Mesenchymal stem cell (in vitro differentiated cells and primary cell): Measurements from ENCODE around the gene MAPK13.
A peak's percentile ranks its signal among the peaks of the same experiment; 100 is the strongest.
"Not testable (repeated sequence)": the region's sequence is repeated elsewhere in the genome, so short reads cannot be mapped to it uniquely, and the experiment has no call there.

ENCODE experiments used
- DNase-seq: peaks from one replicate; pipeline ENCODE4 v3.0.0-alpha.2; 2013
- H2AFZ ChIP-seq: one replicate; pipeline ENCODE4 v1.6.1; 2013; ENCODE audit warnings: low read depth, mild to moderate bottlenecking, control low read depth, inconsistent platforms, low read length, moderate library complexity
- H2AK5ac ChIP-seq: 2 replicates; pipeline ENCODE4 v1.6.1; 2013; ENCODE audit warnings: low read length, moderate library complexity, mild to moderate bottlenecking, inconsistent platforms; ENCODE audit not compliant: severe bottlenecking
- H2BK120ac ChIP-seq: one replicate; pipeline ENCODE4 v1.6.1; 2013; ENCODE audit warnings: low read depth, mild to moderate bottlenecking, inconsistent platforms, low read length, moderate library complexity
- H2BK12ac ChIP-seq, 2 experiments: one replicate each; pipeline ENCODE4 v1.6.1; 2013; ENCODE audit warnings: inconsistent platforms in 2 of 2, low read length in 2 of 2, mild to moderate bottlenecking in 2 of 2, moderate library complexity in 2 of 2, control low read depth in 1 of 2
- H2BK15ac ChIP-seq: one replicate; pipeline ENCODE4 v1.6.1; 2013; ENCODE audit warnings: mild to moderate bottlenecking, low read depth, inconsistent platforms; ENCODE audit not compliant: poor library complexity, severe bottlenecking
- H2BK5ac ChIP-seq: 2 replicates; pipeline ENCODE4 v1.6.1; 2013; ENCODE audit warnings: low read depth, mild to moderate bottlenecking, low read length, control low read depth, inconsistent platforms; ENCODE audit not compliant: poor library complexity, severe bottlenecking
- H3K14ac ChIP-seq, 2 experiments: one replicate each; pipeline ENCODE4 v1.6.1; 2013; ENCODE audit warnings: inconsistent platforms in 2 of 2, low read length in 2 of 2, control low read depth in 1 of 2, mild to moderate bottlenecking in 1 of 2, moderate library complexity in 1 of 2
- H3K18ac ChIP-seq, 2 experiments: one replicate each; pipeline ENCODE4 v1.6.1; 2013; ENCODE audit warnings: inconsistent platforms in 2 of 2, low read length in 2 of 2, control low read depth in 1 of 2, low read depth in 1 of 2, mild to moderate bottlenecking in 1 of 2
- H3K23ac ChIP-seq, 2 experiments: one replicate each; pipeline ENCODE4 v1.6.1; 2013; ENCODE audit warnings: inconsistent platforms in 2 of 2, low read length in 2 of 2, mild to moderate bottlenecking in 2 of 2, moderate library complexity in 2 of 2, control low read depth in 1 of 2
- H3K27ac ChIP-seq: 2 replicates; pipeline ENCODE4 v1.5.1; 2013; ENCODE audit warnings: mild to moderate bottlenecking, moderate library complexity, low read length, control low read depth, inconsistent platforms; ENCODE audit not compliant: poor library complexity, severe bottlenecking
- H3K27me3 ChIP-seq, 2 experiments: 2 replicates each; pipeline versions ENCODE4 v1.6.1 to v1.7.0; 2013; ENCODE audit warnings: low read length in 2 of 2, mild to moderate bottlenecking in 2 of 2, moderate library complexity in 2 of 2, control low read depth in 1 of 2, inconsistent platforms in 1 of 2; ENCODE audit not compliant: control insufficient read depth in 1 of 2, insufficient read depth in 1 of 2
- H3K36me3 ChIP-seq, 2 experiments: 2 replicates each; pipeline versions ENCODE4 v1.6.1 to v1.7.0; 2013; ENCODE audit warnings: low read length in 2 of 2, control low read depth in 1 of 2, inconsistent platforms in 1 of 2, low read depth in 1 of 2, mild to moderate bottlenecking in 1 of 2; ENCODE audit not compliant: insufficient read depth in 2 of 2, control insufficient read depth in 1 of 2
- H3K4ac ChIP-seq, 2 experiments: one replicate each; pipeline ENCODE4 v1.6.1; 2013; ENCODE audit warnings: inconsistent platforms in 2 of 2, low read length in 2 of 2, mild to moderate bottlenecking in 2 of 2, moderate library complexity in 2 of 2, control low read depth in 1 of 2, low read depth in 1 of 2
- H3K4me1 ChIP-seq: 2 replicates; pipeline ENCODE4 v1.6.1; 2013; ENCODE audit warnings: low read depth, low read length, control low read depth; ENCODE audit not compliant: control insufficient read depth, insufficient read depth
- H3K4me2 ChIP-seq: 2 replicates; pipeline ENCODE4 v1.6.1; 2013; ENCODE audit warnings: low read length, mild to moderate bottlenecking, inconsistent platforms; ENCODE audit not compliant: poor library complexity, severe bottlenecking
- H3K4me3 ChIP-seq, 2 experiments: 2 replicates each; pipeline versions ENCODE4 v1.5.1 to v1.7.0; 2013; ENCODE audit warnings: low read length in 2 of 2, mild to moderate bottlenecking in 2 of 2, control low read depth in 1 of 2, low read depth in 1 of 2; ENCODE audit not compliant: insufficient read depth in 1 of 2
- H3K79me1 ChIP-seq: replicated peaks from 2 replicates; pipeline ENCODE4 v1.6.1; 2013; ENCODE audit warnings: mild to moderate bottlenecking, control low read depth, low read length, inconsistent platforms; ENCODE audit not compliant: poor library complexity, severe bottlenecking
- H3K9ac ChIP-seq: 2 replicates; pipeline ENCODE4 v1.7.0; 2013; ENCODE audit warnings: mild to moderate bottlenecking, low read length, moderate library complexity
- H3K9me3 ChIP-seq: 2 replicates; pipeline ENCODE4 v1.7.0; 2013; ENCODE audit warnings: mild to moderate bottlenecking, low read length; ENCODE audit not compliant: control insufficient read depth
- H4K8ac ChIP-seq: one replicate; pipeline ENCODE4 v1.6.1; 2013; ENCODE audit warnings: inconsistent platforms, mild to moderate bottlenecking, low read length, moderate library complexity
- H4K91ac ChIP-seq: one replicate; pipeline ENCODE4 v1.6.1; 2013; ENCODE audit warnings: mild to moderate bottlenecking, low read length, inconsistent platforms
- WGBS: methylation state at CpG from one replicate; pipeline ENCODE4 v1.1.7; 2013; ENCODE audit warnings: mixed read lengths; 5-methylcytosine and 5-hydroxymethylcytosine counted together

Gene MAPK13

DNA sequence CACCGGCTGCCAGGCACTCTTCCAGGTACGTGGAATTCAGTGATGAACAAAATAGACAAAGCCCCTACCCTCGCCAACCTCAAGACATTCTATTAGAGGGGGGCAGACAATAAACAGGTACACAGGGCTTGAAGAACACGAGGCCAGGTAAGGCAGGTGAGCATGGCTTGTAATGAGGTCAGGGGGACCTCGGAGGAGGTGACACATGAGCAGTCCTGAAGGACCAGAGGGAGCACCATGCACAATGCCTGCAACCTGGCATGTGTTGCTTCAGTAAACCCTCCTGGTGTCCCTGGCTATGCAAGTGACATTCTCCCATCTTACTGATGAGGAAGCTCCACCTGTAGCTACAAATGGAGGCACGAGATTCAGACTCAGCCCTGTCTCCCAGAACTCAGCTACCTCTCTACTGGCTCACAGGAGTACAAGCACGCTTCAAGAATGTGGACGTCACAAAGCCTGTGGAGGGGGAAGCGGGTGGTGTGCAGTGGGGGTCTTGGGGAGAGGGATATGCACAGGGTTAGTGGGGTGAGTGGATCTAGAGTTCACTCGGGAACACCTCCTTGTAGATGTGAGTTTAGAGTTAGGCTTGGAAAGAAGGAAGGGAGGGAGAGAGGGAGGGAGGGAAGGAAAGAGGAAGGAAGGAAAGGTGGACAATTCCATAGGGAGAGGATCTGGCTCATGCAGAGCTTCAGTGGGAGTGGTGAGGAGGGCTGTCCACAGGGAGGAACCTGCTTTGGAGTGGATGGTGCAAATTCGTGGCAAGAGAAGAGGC, 7.6 kb upstream of the MAPK13 start:
- Histone ChIP-seq H3K14ac (no peak overlapping the region), H3K9ac (peak overlapping the region; percentile 44), H3K18ac (peak overlapping the region in 1 of 2 experiments; percentile 54), H3K79me1 (no peaks in the 10 kb centered on the region), H4K8ac (no peak overlapping the region), H3K4ac (no peak overlapping the region), H2BK12ac (peak overlapping the region; percentile 29 to 98), H3K9me3 (no peaks in the 10 kb centered on the region), H2BK15ac (no peak overlapping the region), H3K36me3 (no peaks in the 10 kb centered on the region), H3K4me2 (no peak overlapping the region), H3K27ac (no peak overlapping the region), H2BK5ac (no peak overlapping the region), H3K4me3 (no peak overlapping the region), H3K27me3 (no peaks in the 10 kb centered on the region), H2AK5ac (no peak overlapping the region), H3K4me1 (peaks cover 16% of the 10 kb centered on the region), H2BK120ac (no peak overlapping the region), H2AFZ (no peak overlapping the region), H3K23ac (no peak overlapping the region), H4K91ac (peak overlapping the region; percentile 73)
- 97% methylated on average over 10 of the region's 11 CpGs for WGBS
- no peak for DNase-seq

GRCh38 chr6:36123270-36124139, 6.8 kb upstream of the MAPK13 start:
- Histone ChIP-seq H3K4me1 (peaks cover 16% of the 10 kb centered on the region), H2BK12ac (peak overlapping the region; percentile 29 to 98), H4K91ac (peak overlapping the region; percentile 73), H3K36me3 (no peaks in the 10 kb centered on the region), H2BK5ac (no peak overlapping the region), H3K4me2 (no peak overlapping the region), H2AFZ (no peak overlapping the region), H3K4ac (peak overlapping the region; percentile 7 to 47), H3K27ac (no peak overlapping the region), H3K4me3 (no peak overlapping the region), H4K8ac (peak overlapping the region; percentile 73), H3K27me3 (no peaks in the 10 kb centered on the region), H3K18ac (peak overlapping the region; percentile 22 to 37), H3K14ac (no peak overlapping the region), H2BK15ac (peak overlapping the region; percentile 77), H3K23ac (no peak overlapping the region), H3K9me3 (no peaks in the 10 kb centered on the region), H2AK5ac (no peak overlapping the region), H2BK120ac (peak overlapping the region; percentile 12), H3K9ac (peak overlapping the region; percentile 44), H3K79me1 (no peaks in the 10 kb centered on the region)
- peak; percentile 87 for DNase-seq
- 68% methylated on average over 7 of the region's 10 CpGs for WGBS

GRCh38 chr6:36124346-36124745, 6.0 kb upstream of the MAPK13 start:
- not testable (repeated sequence) for H4K8ac ChIP-seq, H3K79me1 ChIP-seq, DNase-seq, H2BK120ac ChIP-seq, H3K36me3 ChIP-seq, H2BK5ac ChIP-seq, H3K9ac ChIP-seq, H3K4me2 ChIP-seq, H3K4me3 ChIP-seq, H3K27ac ChIP-seq, H3K27me3 ChIP-seq, H2BK15ac ChIP-seq, H3K9me3 ChIP-seq, H2AK5ac ChIP-seq, H2AFZ ChIP-seq, H3K23ac ChIP-seq
- whole genome bisulfite sequencing = 93% methylated on average over 8 of the region's 8 CpGs
- peak overlapping the region in 1 of 2 experiments; percentile 81 for H3K4ac ChIP-seq
- peaks cover 16% of the 10 kb centered on the region for H3K4me1 ChIP-seq
- H3K18ac ChIP-seq = peak overlapping the region in 1 of 2 experiments; percentile 43
- H3K14ac ChIP-seq = peak overlapping the region in 1 of 2 experiments; percentile 35
- peak overlapping the region in 1 of 2 experiments; percentile 96 for H2BK12ac ChIP-seq
- H4K91ac ChIP-seq = peak overlapping the region; percentile 36

DNA sequence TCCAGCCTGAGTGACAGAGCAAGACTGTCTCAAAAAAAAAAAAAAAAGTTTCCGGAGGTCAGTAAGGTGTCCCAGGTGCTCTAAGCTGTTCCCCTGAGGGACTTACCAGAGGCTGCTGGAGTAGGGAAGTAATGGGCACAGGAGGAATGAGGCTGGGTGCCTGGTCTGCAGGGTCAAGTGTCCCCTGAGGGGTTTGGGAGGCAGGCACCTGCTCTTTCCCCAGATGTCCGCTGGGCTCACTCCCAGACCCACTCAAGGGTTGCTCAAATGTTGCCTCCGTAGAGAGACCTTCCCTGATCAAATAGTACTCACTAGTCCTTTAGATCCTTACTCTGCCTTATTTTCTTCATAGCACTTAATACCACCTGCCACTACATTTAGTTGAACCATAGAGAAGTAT, 5.4 kb upstream of the MAPK13 start:
- peak overlapping the region; percentile 60 for H2BK15ac ChIP-seq
- no peaks in the 10 kb centered on the region for H3K36me3 ChIP-seq
- no peak overlapping the region for H2BK5ac ChIP-seq
- H3K27me3 ChIP-seq = no peaks in the 10 kb centered on the region
- H3K79me1 ChIP-seq = no peaks in the 10 kb centered on the region
- H2BK120ac ChIP-seq = peak overlapping the region; percentile 54
- no peak overlapping the region for H3K4me3 ChIP-seq
- no peak overlapping the region for H3K14ac ChIP-seq
- H3K9ac ChIP-seq = no peak overlapping the region
- no peaks in the 10 kb centered on the region for H3K9me3 ChIP-seq
- no peak overlapping the region for H4K8ac ChIP-seq
- no peak overlapping the region for H3K18ac ChIP-seq
- peaks cover 16% of the 10 kb centered on the region for H3K4me1 ChIP-seq
- no peak overlapping the region for H2AK5ac ChIP-seq
- peak overlapping the region in 1 of 2 experiments; percentile 13 for H3K4ac ChIP-seq
- H3K27ac ChIP-seq = no peak overlapping the region
- DNase-seq = no peak
- no peak overlapping the region for H4K91ac ChIP-seq
- H2AFZ ChIP-seq = no peak overlapping the region
- H2BK12ac ChIP-seq = peak overlapping the region; percentile 11 to 86
- no peak overlapping the region for H3K23ac ChIP-seq
- H3K4me2 ChIP-seq = no peak overlapping the region
- 97% methylated on average over 3 of the region's 3 CpGs for WGBS
